GM12872 (cell line): ENCODE measurements around the gene GPATCH2.

ENCODE experiments used
- TF ChIP-seq, protein P1 (sequence below): IDR thresholded peaks from 3 replicates; pipeline ENCODE4 v1.5.1; 2011; ENCODE audit warnings: low read depth, mild to moderate bottlenecking, low read length, moderate library complexity; ENCODE audit not compliant: insufficient read depth

Gene GPATCH2

DNA sequence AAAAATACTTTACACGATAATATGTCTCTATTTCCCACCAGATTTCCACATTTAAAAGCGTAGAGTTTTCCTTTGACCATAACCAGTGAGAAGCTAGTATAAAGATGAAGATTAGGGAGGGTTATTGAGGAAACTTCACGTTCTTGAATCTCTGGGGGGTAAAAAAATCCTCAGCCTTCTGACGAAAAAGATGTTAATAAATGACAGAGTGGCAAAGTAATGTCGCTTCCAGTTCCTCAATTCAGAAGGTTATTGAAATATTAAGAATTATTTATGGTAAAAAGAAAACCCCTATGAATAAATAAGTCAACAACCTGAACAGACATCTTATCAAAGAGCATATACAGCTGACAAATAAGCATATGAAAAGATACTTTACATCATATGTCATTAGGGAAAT is 241.0 kb downstream of the GPATCH2 start:
- TF ChIP-seq, protein P1, sequence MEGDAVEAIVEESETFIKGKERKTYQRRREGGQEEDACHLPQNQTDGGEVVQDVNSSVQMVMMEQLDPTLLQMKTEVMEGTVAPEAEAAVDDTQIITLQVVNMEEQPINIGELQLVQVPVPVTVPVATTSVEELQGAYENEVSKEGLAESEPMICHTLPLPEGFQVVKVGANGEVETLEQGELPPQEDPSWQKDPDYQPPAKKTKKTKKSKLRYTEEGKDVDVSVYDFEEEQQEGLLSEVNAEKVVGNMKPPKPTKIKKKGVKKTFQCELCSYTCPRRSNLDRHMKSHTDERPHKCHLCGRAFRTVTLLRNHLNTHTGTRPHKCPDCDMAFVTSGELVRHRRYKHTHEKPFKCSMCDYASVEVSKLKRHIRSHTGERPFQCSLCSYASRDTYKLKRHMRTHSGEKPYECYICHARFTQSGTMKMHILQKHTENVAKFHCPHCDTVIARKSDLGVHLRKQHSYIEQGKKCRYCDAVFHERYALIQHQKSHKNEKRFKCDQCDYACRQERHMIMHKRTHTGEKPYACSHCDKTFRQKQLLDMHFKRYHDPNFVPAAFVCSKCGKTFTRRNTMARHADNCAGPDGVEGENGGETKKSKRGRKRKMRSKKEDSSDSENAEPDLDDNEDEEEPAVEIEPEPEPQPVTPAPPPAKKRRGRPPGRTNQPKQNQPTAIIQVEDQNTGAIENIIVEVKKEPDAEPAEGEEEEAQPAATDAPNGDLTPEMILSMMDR: no peak

DNA sequence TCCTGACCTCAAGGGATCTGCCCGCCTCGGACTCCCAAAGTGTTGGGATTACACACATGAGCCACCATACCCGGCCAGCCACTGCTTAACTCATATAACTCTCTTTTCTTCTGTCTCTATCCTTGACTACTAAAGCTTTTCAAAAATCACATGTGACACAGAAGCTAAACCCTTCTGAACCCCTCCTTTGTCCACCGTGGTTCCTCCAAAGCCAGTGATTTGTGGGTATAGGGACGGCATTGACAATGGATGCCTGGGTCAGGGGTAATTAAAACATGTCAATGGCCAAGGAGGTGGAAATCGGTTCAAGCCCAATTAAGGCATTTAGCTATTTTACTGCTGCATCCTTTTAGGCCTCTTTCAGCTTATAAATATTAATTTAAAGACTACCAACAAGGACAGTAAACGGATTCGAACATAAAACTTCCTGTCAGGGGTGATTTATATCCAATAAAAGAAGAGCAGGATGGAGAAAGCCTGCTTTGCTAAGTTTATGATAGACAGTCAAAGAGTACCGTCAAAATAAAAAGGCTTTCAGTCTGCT is 242.3 kb downstream of the GPATCH2 start:
- TF ChIP-seq, protein P1: no peak

DNA sequence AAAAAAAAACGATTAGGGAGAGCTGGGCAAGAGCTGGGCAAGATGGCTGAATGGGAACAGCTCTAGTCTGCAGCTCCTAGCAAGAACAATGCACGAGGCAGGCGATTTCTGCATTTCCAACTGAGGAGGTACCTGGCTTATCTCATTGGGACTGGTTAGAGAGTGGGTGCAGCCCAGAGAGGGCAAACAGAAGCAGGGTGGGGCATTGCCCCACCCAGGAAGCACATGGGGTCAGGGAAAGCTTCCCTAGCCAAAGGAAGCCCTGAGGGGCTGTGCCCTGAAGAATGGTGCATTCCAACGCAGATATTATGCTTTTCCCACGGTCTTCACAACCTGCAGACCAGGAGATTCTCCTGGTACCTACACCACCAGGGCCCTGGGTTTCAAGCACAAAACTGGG is 251.6 kb downstream of the GPATCH2 start:
- TF ChIP-seq, protein P1: no peak
